Activated T-cell treated with anti-CD3 and anti-CD28 coated beads, Interleukin-2, amount 50 U/mL, for 1 hour (primary cell): ENCODE data around the gene ONECUT1.
"Not testable (repeated sequence)": the region's sequence is repeated elsewhere in the genome, so short reads cannot be mapped to it uniquely, and the experiment has no call there.

ENCODE experiments used
- DNase-seq: peaks from one replicate; pipeline ENCODE4 v3.0.0-alpha.2; 2020

ONECUT1 gene

DNA sequence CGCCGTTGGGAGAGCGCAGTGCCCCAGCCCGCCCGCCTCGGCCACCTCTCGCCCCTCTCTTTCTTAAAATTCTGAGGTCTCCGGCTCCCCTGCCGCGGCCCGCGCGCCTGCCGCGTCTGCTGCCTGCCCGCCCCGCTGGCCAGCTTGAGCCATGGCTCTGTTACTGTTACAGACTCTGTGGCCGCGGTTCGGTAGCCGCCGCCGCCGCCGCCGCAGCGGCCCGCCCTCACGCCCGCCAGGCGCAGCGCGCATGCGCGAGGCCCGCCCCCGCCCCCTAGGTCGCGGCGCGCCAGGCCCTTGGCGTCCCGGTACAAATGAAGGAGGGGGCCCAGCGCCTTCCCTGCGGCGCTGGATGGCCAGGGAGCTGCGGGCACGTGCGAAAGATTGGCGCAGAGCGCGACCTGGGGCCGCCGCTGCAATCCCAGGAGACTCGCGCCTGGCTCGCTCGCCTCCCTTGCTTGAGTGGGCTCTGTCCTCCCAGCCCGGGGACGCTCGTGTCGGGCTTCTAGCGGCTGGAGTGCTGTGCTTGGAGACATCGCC is at the start of gene ONECUT1:
Gene ONECUT1 (minus strand): TSS at position 168 of the 540 bp plus-strand sequence. CDS start 452 bp downstream, outside the sequence.
- peak; percentile 68 for DNase-seq

DNA sequence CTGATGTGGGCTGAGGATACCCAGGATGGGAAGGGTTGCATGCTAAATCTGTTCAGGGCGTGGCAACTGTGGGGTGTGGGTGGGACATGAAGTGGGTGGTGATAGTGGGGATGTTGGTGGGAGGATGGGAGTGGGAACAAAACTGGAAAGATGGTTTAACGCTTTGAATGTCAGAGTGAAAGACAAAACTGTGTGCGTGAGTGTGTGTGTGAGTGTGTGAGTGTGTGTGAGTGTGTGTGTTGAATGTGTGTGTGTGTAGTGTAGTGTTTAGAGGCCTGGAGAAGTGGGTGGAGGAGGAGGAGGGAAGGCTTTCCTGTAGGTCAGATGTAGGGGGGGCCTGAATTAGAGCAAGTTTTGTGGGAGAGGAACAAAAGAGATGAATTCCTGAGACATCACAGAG is 44.2 kb upstream of the ONECUT1 start:
- no peak for DNase-seq

GRCh38 chr15:52824169-52824942 is 34.2 kb upstream of the ONECUT1 start:
- DNase-seq, result not testable (repeated sequence)

GRCh38 chr15:52822475-52822874 is 32.3 kb upstream of the ONECUT1 start:
- DNase-seq, result no peak

- DNase-seq, result no peak
These were observed 29.1 kb upstream of the ONECUT1 start for GRCh38 chr15:52819253-52819652.

- DNase-seq, result not testable (repeated sequence)
These were observed 25.8 kb upstream of the ONECUT1 start for GRCh38 chr15:52815899-52816298.

DNA sequence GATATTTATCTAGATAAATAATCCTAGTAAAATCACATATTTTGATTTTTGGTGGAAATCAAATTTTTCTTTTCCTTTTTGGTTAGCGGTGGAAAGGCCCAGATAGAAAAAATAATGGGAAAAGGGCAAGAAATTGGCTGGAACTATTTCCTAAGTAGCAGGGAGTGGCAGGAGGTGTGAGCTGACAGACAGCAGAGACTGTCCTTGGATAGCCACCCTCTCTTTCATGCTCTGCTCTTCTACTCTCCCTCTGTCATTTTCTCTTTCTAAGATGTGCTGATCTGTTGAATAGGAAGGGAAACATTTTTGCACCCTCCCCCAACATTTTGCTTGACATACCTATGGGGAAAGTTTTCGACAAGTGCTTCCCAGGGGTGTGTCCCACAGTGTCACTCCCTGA is 18.9 kb upstream of the ONECUT1 start:
- DNase-seq, result no peak

DNA sequence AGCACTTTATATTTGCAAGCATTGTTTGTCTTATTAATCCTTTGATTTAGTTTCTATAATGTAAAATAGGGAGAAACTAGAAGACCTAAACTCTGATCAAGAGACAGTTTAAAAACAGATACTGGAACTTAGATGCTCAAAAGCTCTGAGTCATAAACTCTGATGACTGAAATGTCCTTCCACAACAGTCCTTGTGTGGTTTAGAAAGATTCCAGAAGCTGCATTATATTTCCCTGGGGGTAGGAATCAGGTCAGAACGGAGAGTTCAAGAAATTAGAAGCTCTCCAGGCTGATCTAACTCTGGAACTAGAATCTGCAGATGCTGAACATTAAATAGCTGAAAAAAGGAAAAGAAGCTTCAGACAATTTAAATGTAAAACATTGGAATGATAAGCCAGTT is 18.3 kb upstream of the ONECUT1 start:
- DNase-seq, result no peak

GRCh38 chr15:52806284-52806655 is 16.1 kb upstream of the ONECUT1 start:
- DNase-seq, result no peak

DNA sequence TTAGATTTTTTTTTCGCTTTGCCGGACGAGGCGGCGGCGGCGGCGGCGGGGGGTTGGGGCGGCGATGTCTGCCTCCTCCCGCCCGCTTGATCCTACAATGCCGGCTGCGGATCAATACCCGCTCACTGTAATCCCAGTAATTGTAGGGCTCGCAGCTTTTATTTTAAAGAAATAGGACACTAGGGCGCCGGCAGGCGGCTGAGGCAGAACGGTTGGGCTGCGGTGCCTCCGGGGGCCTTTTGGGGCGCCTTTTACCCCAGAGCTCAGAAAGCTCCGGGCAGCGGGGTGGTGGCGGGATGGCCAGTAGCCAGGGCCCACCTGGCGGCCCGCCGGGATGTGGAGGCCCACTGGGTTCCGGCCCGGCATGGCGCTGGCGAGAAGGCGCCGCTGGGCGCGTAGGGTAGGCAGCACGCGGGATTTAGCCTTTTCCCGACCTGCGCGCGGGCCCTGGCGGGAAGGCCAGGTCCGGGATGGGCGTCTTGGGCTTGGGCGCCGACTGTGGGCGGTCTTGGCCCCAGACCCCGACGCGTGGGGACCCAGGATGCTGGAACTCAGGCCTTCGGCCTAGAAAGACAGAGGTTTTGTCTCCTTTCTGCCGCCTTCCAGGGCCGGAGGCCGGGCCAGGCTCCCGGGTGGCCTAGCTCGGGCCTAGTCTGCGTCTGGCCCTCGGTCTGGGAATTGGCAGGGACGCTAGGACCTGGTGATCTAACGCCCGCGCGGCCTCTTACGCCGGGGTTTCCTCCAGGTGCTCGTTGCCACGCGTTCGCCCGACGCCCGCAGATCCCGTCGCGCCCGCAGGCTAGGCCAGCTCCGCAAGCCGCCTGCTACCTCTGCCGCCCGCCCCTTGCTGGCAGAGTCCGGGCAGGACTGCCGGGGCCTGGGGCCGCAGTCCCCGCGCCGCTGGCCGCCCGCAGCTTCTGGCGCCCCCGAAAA is 15.5 kb upstream of the ONECUT1 start:
- DNase-seq, result peak; percentile 36

- DNase-seq, result no peak
These were observed 14.5 kb upstream of the ONECUT1 start for GRCh38 chr15:52804526-52805081.

DNA sequence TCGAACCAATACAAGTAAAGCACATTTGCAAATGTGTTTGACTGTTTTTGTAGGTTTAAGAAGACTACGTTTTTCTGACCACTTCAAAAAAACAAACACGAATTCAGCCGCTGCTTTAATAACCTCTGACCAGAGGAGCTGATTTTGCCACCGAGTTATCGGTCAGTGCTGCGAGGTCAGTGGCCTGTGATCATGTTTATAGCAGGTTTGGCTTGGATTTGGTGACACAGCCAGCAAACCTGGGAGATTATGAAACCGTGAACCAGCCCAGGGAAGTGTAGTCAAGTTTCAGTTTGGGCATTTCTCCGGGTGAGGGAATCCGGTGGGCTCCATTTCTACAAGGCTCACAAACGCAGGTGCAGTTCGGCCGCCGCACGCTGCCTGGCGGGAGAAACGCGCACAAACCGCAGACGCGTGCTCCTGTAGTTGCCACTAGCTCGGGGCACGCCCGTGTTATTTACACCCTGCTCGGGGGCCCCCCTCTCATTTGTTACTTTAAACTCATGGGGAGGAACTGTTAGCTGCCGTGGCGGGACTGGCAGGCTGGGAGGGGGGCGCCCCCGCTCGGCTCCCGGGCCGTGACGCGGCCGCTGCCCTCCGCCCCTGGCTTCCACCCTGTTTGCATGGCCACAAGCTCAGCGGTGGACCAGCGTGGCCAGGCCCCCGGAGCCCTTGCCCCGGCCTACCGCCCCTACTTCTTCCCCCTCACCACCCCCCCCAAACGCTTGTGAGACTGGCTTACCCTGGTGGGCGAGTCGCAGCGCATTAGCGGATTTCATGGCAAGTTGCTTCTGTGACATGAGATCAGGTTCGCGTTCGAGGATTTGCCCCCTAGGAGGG is 13.6 kb upstream of the ONECUT1 start:
- DNase-seq, result no peak

DNA sequence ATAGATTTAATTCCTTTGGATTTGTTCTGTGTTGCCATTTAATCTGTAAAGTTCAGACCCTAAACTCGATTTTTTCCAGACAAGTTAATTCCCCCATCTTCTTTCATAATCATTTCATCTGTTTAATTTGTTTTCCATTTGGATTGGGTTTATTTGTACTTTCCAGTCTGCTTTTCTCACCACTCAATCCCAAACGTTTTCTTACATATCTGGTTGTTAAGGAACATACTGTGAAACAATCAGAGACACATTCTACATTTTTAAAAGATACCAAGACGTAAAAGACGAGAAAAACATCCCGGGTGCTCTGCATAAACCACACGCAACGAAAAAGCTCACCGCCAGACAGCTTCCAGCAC is 13.0 kb upstream of the ONECUT1 start:
- no peak for DNase-seq

DNA sequence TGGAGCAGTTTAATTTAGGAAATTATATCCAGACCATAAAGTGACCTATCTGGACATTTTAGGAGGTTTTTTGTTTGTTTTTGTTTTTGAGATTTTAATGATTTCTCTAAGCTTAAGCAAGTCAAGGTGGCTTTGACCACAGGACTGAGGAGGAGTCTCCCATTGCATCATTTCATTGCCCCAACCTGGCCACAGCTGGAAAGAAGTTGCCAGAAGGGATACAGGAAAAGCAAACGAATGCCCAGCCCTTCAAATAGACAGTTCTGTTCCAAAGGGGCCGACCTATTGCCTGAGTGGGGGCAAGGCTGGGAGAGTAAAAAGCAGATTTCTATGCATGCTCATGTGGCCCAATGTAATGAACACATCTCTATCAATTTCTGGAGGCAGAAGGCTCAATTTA is 12.0 kb upstream of the ONECUT1 start:
- DNase-seq, result no peak

- DNase-seq, result no peak
These were observed 11.6 kb upstream of the ONECUT1 start for GRCh38 chr15:52801748-52802085.

GRCh38 chr15:52800828-52801747 is 11.0 kb upstream of the ONECUT1 start:
- DNase-seq, result no peak

DNA sequence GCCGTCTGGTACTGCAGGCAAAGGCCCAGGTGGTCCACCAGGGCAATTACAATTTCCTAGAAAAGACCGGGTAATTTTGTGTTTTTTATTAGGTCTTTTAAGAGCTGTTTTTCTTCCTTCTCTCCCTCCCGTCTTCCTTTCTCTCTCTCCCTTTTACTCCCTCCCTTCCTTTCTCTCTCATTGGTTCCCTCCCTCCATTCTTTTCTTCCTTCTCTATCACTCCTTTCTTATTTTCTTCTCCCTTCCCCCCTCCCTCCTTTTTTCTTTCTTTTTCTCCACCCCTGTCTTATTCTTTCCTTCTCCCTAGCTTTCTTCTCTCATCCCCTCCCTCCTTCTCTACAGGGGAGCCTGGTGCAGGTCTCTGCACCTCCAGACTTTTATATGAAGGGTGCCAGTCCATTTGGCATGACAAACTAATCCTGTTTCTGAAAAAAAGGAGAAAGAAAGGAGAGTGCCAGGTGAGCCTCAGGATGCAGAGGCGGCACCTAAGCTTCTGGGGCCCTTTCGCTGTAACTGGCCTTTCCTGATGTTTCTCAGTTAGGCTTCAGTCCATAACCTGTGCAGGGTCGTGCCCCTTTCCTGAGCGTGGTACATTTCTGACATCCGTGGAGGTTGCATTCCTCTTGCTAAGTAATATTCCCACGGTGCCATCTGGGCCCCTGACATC is 9.1 kb upstream of the ONECUT1 start:
- no peak for DNase-seq

DNA sequence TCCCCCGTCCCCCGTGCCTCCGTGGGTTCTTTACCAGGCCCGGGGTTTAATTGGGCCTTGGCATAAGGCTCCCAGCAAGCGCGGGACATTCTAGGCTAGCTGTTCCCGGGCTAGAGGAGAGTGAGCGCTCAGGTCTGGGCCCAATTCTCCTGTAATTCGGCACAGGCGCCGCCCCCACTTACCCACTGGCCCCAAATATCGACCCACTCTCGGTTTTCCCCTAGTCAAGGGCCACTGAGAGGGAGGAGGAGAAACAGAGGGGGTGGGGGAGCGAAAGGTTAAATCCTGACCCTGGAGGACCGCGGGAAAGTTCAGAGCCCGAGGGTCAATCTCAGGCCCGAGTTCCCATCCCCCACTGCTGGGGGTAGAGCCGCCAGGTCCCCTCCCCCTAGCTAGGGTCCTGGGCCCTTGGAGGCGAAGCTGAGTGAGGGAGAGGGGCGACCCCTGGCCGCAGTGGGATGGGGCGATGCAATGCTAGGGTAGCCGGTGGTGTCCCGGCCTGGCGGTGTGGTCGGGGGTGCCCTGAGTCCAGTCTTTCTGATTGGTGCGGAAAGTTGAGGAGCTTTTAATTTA is 8.5 kb upstream of the ONECUT1 start:
- DNase-seq, result no peak

GRCh38 chr15:52797625-52798501 is 7.7 kb upstream of the ONECUT1 start:
- DNase-seq, result no peak
